Peyer's patch (tissue), 4 donors: ENCODE results near the gene THAP11. TPM values are rescaled to one million over a fixed set of nuclear protein-coding genes. Genes with fewer than 3 reads are reported as not detected.
A peak's percentile ranks its signal among the peaks of the same experiment; 100 is the strongest.
"Not testable (repeated sequence)": the region's sequence is repeated elsewhere in the genome, so short reads cannot be mapped to it uniquely, and the experiment has no call there.

Source experiments
- DNase-seq, 3 donors: peaks; one replicate each; pipeline ENCODE4 v3.0.0-alpha.2; 2017 to 2019
- H3K27ac ChIP-seq, 4 donors: fragments of 200-600 bp; sonication (generic); one replicate each; pipeline ENCODE4 v1.5.1; 2016 to 2019
- H3K27me3 ChIP-seq, 2 donors: fragments of 200-600 bp; sonication (generic); one replicate each; pipeline ENCODE4 v1.5.1; 2019
- H3K36me3 ChIP-seq, 3 donors: fragments of 200-600 bp; sonication (generic); one replicate each; pipeline ENCODE4 v1.5.1; 2016 to 2019
- H3K4me1 ChIP-seq, 4 donors: fragments of 200-600 bp; sonication (generic); one replicate each; pipeline ENCODE4 v1.5.1; 2016 to 2019
- H3K4me3 ChIP-seq, 4 donors: fragments of 200-600 bp; sonication (generic); 1 replicate in 3 of 4; 2 replicates in 1 of 4; pipeline ENCODE4 v1.5.1; 2016 to 2019; ENCODE audit warnings: mild to moderate bottlenecking in 1 of 4
- H3K9me3 ChIP-seq, 4 donors: fragments of 200-600 bp; sonication (generic); one replicate each; pipeline ENCODE4 v1.5.1; 2016 to 2019; ENCODE audit warnings: mild to moderate bottlenecking in 1 of 4
- POLR2A ChIP-seq, 2 donors: fragments of 450-650 bp; IDR thresholded peaks; one replicate each; pipeline ENCODE4 v1.5.1; 2017; ENCODE audit warnings: antibody characterized with exemption in 2 of 2, mild to moderate bottlenecking in 2 of 2, moderate library complexity in 2 of 2
- total RNA-seq, 4 donors: library from RNA; depleted of rRNA; stranded (reverse); fragments of >200 nt; gene quantifications; one replicate each; pipeline ENCODE4 v1.1.0, GENCODE V29; 2016
- TF ChIP-seq, protein P1 (sequence below), 6 experiments: fragments of 450-650 bp in 4 of 6; fragments of 200-600 bp in 2 of 6; sonication (generic) in 1 of 6; IDR thresholded peaks; one replicate each; pipeline ENCODE4 v1.5.1; 2017 to 2019; ENCODE audit warnings: antibody characterized with exemption in 6 of 6, mild to moderate bottlenecking in 3 of 6, moderate library complexity in 1 of 6

Gene THAP11
- total RNA-seq, 4 donors from 2014 or later = 23.9 to 38.2 (median 31.7) TPM

DNA sequence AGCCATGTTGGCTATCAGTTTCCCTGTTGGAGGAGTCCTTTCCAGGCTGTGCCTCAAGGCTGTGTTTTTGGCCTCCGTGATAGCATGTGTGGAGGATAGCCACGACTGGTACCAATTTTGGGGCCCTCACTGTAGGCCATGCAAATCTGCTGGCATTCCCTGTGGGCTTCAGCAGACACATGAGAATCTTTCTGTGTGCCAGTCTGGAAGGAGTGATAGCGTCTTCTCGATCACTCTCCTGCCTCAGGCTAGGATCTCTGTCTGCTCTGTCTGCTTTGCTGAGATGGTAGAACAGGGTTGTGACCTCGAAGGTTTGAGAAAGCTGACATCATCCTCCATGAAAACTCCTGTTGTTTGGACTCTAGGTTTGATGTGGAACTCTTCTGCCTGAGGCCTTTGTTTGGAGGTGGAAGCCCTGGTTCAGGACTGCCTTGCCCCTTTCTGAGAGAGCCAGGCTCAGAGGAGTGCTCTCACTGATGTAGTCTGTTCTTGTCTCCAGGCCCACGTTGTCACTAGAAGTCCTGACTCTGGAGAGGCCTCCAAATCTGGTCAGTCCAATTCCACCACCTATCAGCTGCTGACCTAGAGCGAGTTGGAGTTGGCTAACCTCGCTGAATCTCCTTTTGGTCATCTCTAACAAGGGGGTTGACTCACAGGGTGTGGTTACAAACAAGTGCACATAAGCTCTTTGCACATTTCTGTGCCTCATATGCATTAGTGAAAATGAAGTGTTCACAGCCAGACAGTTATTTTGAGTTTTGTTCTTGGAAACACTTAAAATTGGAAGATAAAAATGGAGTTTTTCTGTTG is 18.7 kb downstream of the THAP11 start:
- H3K27me3 ChIP-seq = no peaks in the 10 kb centered on the region
- no peaks in the 10 kb centered on the region for H3K9me3 ChIP-seq
- peaks cover 0 to 8% (median 0%) of the 10 kb centered on the region in 3 donors for H3K36me3 ChIP-seq
- no peak overlapping the region for H3K27ac ChIP-seq
- TF ChIP-seq POLR2A (IDR thresholded peaks at IDR 0.05) = no peak
- TF ChIP-seq, protein P1, sequence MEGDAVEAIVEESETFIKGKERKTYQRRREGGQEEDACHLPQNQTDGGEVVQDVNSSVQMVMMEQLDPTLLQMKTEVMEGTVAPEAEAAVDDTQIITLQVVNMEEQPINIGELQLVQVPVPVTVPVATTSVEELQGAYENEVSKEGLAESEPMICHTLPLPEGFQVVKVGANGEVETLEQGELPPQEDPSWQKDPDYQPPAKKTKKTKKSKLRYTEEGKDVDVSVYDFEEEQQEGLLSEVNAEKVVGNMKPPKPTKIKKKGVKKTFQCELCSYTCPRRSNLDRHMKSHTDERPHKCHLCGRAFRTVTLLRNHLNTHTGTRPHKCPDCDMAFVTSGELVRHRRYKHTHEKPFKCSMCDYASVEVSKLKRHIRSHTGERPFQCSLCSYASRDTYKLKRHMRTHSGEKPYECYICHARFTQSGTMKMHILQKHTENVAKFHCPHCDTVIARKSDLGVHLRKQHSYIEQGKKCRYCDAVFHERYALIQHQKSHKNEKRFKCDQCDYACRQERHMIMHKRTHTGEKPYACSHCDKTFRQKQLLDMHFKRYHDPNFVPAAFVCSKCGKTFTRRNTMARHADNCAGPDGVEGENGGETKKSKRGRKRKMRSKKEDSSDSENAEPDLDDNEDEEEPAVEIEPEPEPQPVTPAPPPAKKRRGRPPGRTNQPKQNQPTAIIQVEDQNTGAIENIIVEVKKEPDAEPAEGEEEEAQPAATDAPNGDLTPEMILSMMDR (IDR thresholded peaks at IDR 0.05) = no peak
- H3K4me3 ChIP-seq = no peak overlapping the region
- DNase-seq = no peak
- peaks cover 0 to 50% (median 1%) of the 10 kb centered on the region in 4 donors for H3K4me1 ChIP-seq

GRCh38 chr16:67861877-67862276 is 19.8 kb downstream of the THAP11 start:
- TF ChIP-seq, protein P1 (IDR thresholded peaks at IDR 0.05) = no peak
- no peak for TF ChIP-seq POLR2A (IDR thresholded peaks at IDR 0.05)
- Histone ChIP-seq H3K4me3 (no peak overlapping the region), H3K9me3 (no peaks in the 10 kb centered on the region), H3K27me3 (no peaks in the 10 kb centered on the region), H3K4me1 (peaks cover 0 to 44% (median 1%) of the 10 kb centered on the region in 4 donors), H3K27ac (peak overlapping the region in 1 of 4 donors; percentile 29), H3K36me3 (peaks cover 0 to 18% (median 0%) of the 10 kb centered on the region in 3 donors)
- no peak for DNase-seq

DNA sequence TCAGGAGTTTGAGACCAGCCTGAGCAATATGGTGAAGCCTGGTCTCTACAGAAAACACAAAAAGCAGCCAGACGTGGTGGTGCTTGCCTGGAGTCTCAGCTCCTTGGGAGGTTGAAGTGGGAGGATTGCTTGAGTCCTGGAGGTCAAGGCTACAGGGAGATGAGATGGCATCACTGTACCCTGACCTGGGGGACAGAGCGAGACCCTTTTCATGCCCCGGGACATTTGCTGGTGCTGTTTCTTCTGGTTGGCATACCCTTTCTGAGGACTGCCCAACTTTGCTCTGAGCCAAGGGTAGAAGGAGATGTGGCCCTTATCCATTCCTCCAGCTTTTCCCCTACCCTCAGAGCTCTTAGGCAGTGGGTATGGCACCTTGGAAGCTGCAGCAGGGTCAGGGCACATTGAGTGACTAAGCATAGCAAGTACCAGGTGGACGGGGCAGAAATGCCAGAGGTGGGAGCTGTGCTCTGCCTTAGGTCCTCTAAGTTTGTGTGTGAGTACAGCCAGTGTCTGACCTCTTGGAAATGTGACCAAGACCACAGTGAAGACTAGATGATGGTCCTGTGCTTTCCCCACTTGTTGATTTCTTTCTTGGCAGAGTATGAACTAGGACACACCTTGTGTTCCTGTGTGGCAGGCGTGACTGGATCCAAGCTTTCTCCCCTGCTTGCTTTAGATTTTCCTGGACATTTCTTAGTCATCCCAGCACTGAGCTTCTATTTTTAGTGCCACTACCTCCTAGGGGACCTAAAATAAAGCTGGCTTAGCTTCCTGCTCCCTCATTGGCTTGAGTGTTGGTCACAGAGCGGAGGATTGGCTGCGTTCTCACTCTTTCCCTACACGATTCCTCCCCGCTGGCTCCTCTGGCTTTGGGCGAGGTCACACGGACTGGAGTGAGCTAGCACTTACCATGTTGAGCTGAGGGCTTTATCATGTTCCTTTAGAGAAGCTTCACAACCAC is 20.8 kb downstream of the THAP11 start:
- no peak for DNase-seq
- H3K27ac ChIP-seq = peak overlapping the region in 2 of 4 donors; percentile 27 to 63
- H3K27me3 ChIP-seq = no peaks in the 10 kb centered on the region
- H3K36me3 ChIP-seq = peaks cover 0 to 28% (median 0%) of the 10 kb centered on the region in 3 donors
- no peak overlapping the region for H3K4me3 ChIP-seq
- TF ChIP-seq POLR2A (IDR thresholded peaks at IDR 0.05) = no peak
- TF ChIP-seq, protein P1 (IDR thresholded peaks at IDR 0.05) = no peak
- H3K4me1 ChIP-seq = peaks cover 0 to 36% (median 0%) of the 10 kb centered on the region in 4 donors
- H3K9me3 ChIP-seq = no peaks in the 10 kb centered on the region

GRCh38 chr16:67864044-67864443 is 21.9 kb downstream of the THAP11 start:
- DNase-seq, H3K4me3 ChIP-seq, H3K9me3 ChIP-seq, H3K27me3 ChIP-seq: not testable (repeated sequence)
- H3K27ac ChIP-seq = peak overlapping the region in 1 of 4 donors; percentile 63
- H3K4me1 ChIP-seq = peaks cover 0 to 24% (median 0%) of the 10 kb centered on the region in 4 donors
- H3K36me3 ChIP-seq = peaks cover 0 to 40% (median 0%) of the 10 kb centered on the region in 3 donors

- H3K27ac ChIP-seq = no peak overlapping the region
- DNase-seq = no peak
- no peaks in the 10 kb centered on the region for H3K27me3 ChIP-seq
- H3K9me3 ChIP-seq = no peaks in the 10 kb centered on the region
- peaks cover 0 to 45% (median 0%) of the 10 kb centered on the region in 3 donors for H3K36me3 ChIP-seq
- no peak overlapping the region for H3K4me3 ChIP-seq
- TF ChIP-seq, protein P1 (IDR thresholded peaks at IDR 0.05) = no peak
- TF ChIP-seq POLR2A (IDR thresholded peaks at IDR 0.05) = no peak
- H3K4me1 ChIP-seq = peaks cover 0 to 24% (median 0%) of the 10 kb centered on the region in 4 donors
These were observed 22.5 kb downstream of the THAP11 start for GRCh38 chr16:67864594-67864993.
